Heart right ventricle (tissue), 16 donors: ENCODE results near the gene DKK2. TPM values are rescaled to one million over a fixed set of nuclear protein-coding genes. Genes with fewer than 3 reads are reported as not detected.

Source experiments
- ATAC-seq, 8 donors: fragments of 200-7000 bp; cut with Tn5 transposase; one replicate each; pipeline ENCODE4 v1.9.1; 2020; ENCODE audit warnings: mild to moderate bottlenecking in 8 of 8, moderate library complexity in 8 of 8, moderate number of reproducible peaks in 1 of 8
- DNase-seq, 2 donors: peaks; one replicate each; pipeline ENCODE4 v3.0.0-alpha.2; 2020
- H3K27ac ChIP-seq, 10 donors: fragments of 200-600 bp; sonication (generic) in 2 of 10; one replicate each; pipeline versions ENCODE4 v1.5.0 to v1.8.0; 2020 to 2022; ENCODE audit warnings: mild to moderate bottlenecking in 3 of 10
- H3K27me3 ChIP-seq, 7 donors: fragments of 200-600 bp; one replicate each; pipeline ENCODE4 v1.8.0; 2021 to 2022; ENCODE audit warnings: mild to moderate bottlenecking in 2 of 7
- H3K36me3 ChIP-seq, 9 donors: fragments of 200-600 bp; sonication (generic) in 1 of 9; one replicate each; pipeline versions ENCODE4 v1.5.0 to v1.8.0; 2020 to 2022; ENCODE audit warnings: mild to moderate bottlenecking in 2 of 9
- H3K4me1 ChIP-seq, 9 donors: fragments of 200-600 bp; sonication (generic) in 1 of 9; one replicate each; pipeline versions ENCODE4 v1.5.0 to v1.8.0; 2020 to 2022; ENCODE audit warnings: mild to moderate bottlenecking in 4 of 9
- H3K4me3 ChIP-seq, 10 donors: fragments of 200-600 bp; sonication (generic) in 2 of 10; one replicate each; pipeline versions ENCODE4 v1.5.0 to v1.8.0; 2020 to 2022; ENCODE audit warnings: mild to moderate bottlenecking in 7 of 10, moderate library complexity in 2 of 10
- H3K9me3 ChIP-seq, 11 donors: fragments of 200-600 bp in 10 of 11; sonication (generic) in 2 of 11; one replicate each; pipeline versions ENCODE4 v1.5.0 to v1.8.0; 2013 to 2022; ENCODE audit warnings: mild to moderate bottlenecking in 2 of 11, control low read depth in 1 of 11, moderate library complexity in 1 of 11
- CTCF ChIP-seq, 9 donors: fragments of 200-600 bp; sonication (generic) in 2 of 9; IDR thresholded peaks; one replicate each; pipeline versions ENCODE4 v1.5.0 to v1.8.0; 2021 to 2022; ENCODE audit warnings: antibody characterized with exemption in 9 of 9, mild to moderate bottlenecking in 5 of 9, moderate library complexity in 1 of 9
- WGBS, 2 donors: extraction: QIAGEN DNeasy Blood & Tissue Kit; methylation state at CpG; one replicate each; pipeline ENCODE4 v1.1.7; 2013; ENCODE audit warnings: inconsistent platforms in 1 of 2; 5-methylcytosine and 5-hydroxymethylcytosine counted together
- intact Hi-C, 10 donors: fragments of 100-400 bp; cut with DNase I; formaldehyde crosslinking; loops; one replicate each; pipeline versions ENCODE4 v1.11.1 to v1.14.2; 2022
- polyA plus RNA-seq, 2 donors: library from polyadenylated mRNA; stranded (reverse); fragments of 200-250 nt; gene quantifications; one replicate each; pipeline ENCODE4 v1.2.3, GENCODE V29; 2013
- total RNA-seq, 10 donors: library from RNA; stranded (reverse); fragmentation: NEBNext Ultra II Directional in 3 of 10; extraction: Animal tissue kit (Norgen Biotek cat#: 25700) in 3 of 10; gene quantifications; one replicate each; pipeline versions ENCODE4 v1.2.1 to v1.2.4, GENCODE V29; 2021 to 2023
- donor health status: Arrhythmogenic right ventricular cardiomyopathy.
- donor health status: ischemic (EF 13 %, LVEDD 7.1; RV severe dilation, severe dysfunction).
- donor health status: healthy with polysubstance abuse.
- donor health status: DM: no; HTN: yes; CAD: no.
- donor health status: DM: no; HTN: no; CAD: no.
- donor health status: ischemic (EF 25% LVEDD 6.9; RV normal size, moderate dysfunction).
- donor health status: ischemic (EF 25% LVEDD 5.7; RV mildly dilated, moderate dysfunction).
- donor health status: healthy.
- donor health status: DM: yes; HTN: yes; CAD: no.
- donor health status: Ischemic cardiomyopathy.
- donor health status: ischemic (EF 35%, LVEDD 5.7; RV mildly dilated, moderate dysfunction).
- donor health status: nonischemic (EF 11% LVEDD 7.7; RV severe dilation, severe dysfunction).
- donor health status: DM: yes; HTN: yes; CAD: no.
- donor health status: PGD.
- donor health status: ischemic (EF 29% LVEDD 5.4; RV normal size, mild dysfunction).
- donor health status: nonischemic (EF 23%, LVEDD 6.1; RV moderate dilation, normal function).

Gene DKK2
- total and polyA plus RNA-seq, 12 donors: 0.15 to 3.9 (median 1.9) TPM

- TF ChIP-seq CTCF (IDR thresholded peaks at IDR 0.05): no peak
- Histone ChIP-seq H3K27ac (no peak overlapping the region), H3K4me3 (no peak overlapping the region), H3K36me3 (no peaks in the 10 kb centered on the region), H3K9me3 (peaks cover 0 to 3% (median 0%) of the 10 kb centered on the region in 11 donors), H3K27me3 (no peaks in the 10 kb centered on the region), H3K4me1 (no peaks in the 10 kb centered on the region)
- intact Hi-C loops: no loop called here
- WGBS, 2 donors: 47 to 67% methylated on average over 1 of the region's 1 CpG
- DNase-seq (no peak), ATAC-seq (no peak)
These were observed 94.3 kb downstream of the DKK2 start for GRCh38 chr4:106941841-106942240.

DNA sequence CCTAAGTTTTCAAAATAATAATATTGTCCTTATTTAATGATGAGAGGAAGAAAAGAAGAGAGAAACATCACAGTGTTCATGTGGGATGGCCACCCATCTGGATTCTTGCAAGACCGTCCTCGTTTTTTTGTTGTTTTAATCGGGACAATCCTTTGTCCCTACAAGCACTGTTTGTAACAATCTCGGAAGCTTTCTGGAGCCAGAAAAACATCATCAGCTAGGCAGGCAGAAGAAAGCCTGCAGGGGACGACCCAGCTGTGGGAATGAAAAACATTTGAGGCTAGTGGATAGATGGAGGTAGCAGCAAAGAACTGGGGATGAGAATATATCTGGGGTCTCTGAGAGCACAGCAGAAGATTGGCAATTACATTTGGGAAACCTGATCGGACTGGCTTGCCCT, 105.6 kb downstream of the DKK2 start:
- Histone ChIP-seq H3K27me3 (no peaks in the 10 kb centered on the region), H3K27ac (no peak overlapping the region), H3K36me3 (no peaks in the 10 kb centered on the region), H3K9me3 (peaks cover 0 to 3% (median 0%) of the 10 kb centered on the region in 11 donors), H3K4me1 (no peaks in the 10 kb centered on the region), H3K4me3 (no peak overlapping the region)
- DNase-seq (no peak), ATAC-seq (no peak)
- no peak for TF ChIP-seq CTCF (IDR thresholded peaks at IDR 0.05)
- 43 to 49% methylated on average over 6 of the region's 6 CpGs for WGBS, 2 donors
- intact Hi-C loops: no loop called here

- H3K27me3 ChIP-seq: no peaks in the 10 kb centered on the region
- no peak for TF ChIP-seq CTCF (IDR thresholded peaks at IDR 0.05)
- no peaks in the 10 kb centered on the region for H3K4me1 ChIP-seq
- intact Hi-C loops: no loop called here
- no peak overlapping the region for H3K27ac ChIP-seq
- H3K4me3 ChIP-seq: no peak overlapping the region
- WGBS, 2 donors: 70 to 73% methylated on average over 2 of the region's 2 CpGs
- ATAC-seq: no peak
- H3K9me3 ChIP-seq: no peaks in the 10 kb centered on the region
- no peak for DNase-seq
- no peaks in the 10 kb centered on the region for H3K36me3 ChIP-seq
These were observed 106.9 kb downstream of the DKK2 start for GRCh38 chr4:106929248-106929647.

- Histone ChIP-seq H3K4me1 (no peaks in the 10 kb centered on the region), H3K36me3 (no peaks in the 10 kb centered on the region), H3K4me3 (no peak overlapping the region), H3K27me3 (no peaks in the 10 kb centered on the region), H3K27ac (no peak overlapping the region), H3K9me3 (no peaks in the 10 kb centered on the region)
- ATAC-seq (no peak), DNase-seq (no peak)
- WGBS, 2 donors: 39 to 44% methylated on average over 3 of the region's 3 CpGs
- intact Hi-C loops: no loop called here
- no peak for TF ChIP-seq CTCF (IDR thresholded peaks at IDR 0.05)
These were observed 121.9 kb downstream of the DKK2 start for GRCh38 chr4:106914223-106914622.
